GM12874 (cell line): ENCODE results near the gene XPNPEP1.

Experiments used
- CTCF ChIP-seq: IDR thresholded peaks from 2 replicates; pipeline ENCODE4 v1.5.1; 2011; ENCODE audit warnings: low read depth, mild to moderate bottlenecking, control low read depth, low read length, moderate library complexity; ENCODE audit not compliant: insufficient read depth

XPNPEP1 gene

GRCh38 chr10:109824206-109824605, 99.1 kb downstream of the XPNPEP1 start:
- no peak for TF ChIP-seq CTCF

- TF ChIP-seq CTCF: no peak
Measured at GRCh38 chr10:109823196-109823595, 100.1 kb downstream of the XPNPEP1 start.

GRCh38 chr10:109821672-109822071, 101.6 kb downstream of the XPNPEP1 start:
- TF ChIP-seq CTCF: no peak

GRCh38 chr10:109820620-109821405, 102.5 kb downstream of the XPNPEP1 start:
- TF ChIP-seq CTCF: no peak

- TF ChIP-seq CTCF: no peak
Measured at GRCh38 chr10:109819807-109820206, 103.5 kb downstream of the XPNPEP1 start.
